ENCODE results near the gene SLC39A7.
A peak's percentile ranks its signal among the peaks of the same experiment; 100 is the strongest.

Gene SLC39A7

DNA sequence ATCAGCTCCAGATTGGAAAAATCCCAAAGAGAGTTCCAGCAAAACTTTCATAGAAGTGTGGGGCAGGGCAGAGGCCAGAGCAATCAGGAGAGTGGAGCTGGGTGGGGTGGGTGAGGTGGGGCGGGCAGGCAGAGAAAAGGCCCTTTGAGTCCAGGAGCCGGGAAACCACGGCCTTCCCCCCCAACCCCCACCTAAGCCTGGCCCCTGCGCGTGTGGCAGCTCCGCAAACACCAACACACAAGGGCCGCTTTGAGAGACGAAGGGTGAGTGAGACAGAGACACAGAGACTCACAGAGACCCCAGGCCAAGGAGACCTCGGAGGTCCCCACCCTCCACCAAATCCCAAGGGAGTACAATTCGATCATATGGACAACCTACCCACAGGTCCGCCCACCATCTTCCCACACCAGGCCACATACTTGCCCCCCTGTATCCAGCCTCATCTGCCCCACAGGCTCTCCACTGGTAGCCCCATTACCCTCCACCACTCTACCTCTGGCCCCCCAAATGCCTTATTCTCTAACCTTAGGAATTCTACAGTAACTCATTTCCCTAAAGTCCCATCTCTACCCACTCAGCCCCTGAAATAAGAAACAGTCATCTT is 10.1 kb upstream of the SLC39A7 start:
- no peak for DNase-seq

DNA sequence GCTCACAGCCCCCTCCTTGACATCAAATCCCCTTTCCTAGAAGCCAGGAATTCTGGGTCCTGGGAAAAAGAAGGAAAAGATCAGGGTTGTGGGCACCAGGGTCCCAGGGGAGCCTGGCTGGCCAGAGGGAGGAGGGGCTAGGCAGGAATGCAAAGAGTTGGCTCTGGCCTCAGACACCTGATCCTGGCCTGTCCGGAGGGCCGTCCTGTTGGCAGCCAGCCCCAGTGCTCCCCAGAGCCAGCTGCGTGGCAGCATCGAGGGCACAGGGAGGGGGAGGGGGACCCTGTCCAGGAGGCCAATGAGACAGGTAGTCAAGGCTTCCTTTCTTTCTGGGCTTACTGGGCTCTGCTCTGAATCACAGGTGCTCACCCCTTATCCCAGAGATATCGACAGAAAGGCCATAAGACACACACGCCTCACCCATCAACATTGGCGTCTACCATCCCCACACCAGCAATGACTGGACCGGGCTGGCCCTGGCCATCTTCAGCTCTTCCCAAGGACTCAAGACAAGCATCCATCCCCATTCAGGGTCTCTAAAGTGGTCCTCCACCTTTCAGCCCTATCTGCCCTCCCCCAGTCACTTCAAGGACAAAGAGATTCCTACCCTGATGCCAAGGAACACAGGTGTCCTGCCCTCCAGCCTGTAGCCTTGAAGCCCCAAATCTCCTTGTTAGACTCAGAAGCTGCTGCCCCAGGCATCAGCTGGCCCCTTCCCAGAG is 9.1 kb upstream of the SLC39A7 start:
- no peak for DNase-seq

DNA sequence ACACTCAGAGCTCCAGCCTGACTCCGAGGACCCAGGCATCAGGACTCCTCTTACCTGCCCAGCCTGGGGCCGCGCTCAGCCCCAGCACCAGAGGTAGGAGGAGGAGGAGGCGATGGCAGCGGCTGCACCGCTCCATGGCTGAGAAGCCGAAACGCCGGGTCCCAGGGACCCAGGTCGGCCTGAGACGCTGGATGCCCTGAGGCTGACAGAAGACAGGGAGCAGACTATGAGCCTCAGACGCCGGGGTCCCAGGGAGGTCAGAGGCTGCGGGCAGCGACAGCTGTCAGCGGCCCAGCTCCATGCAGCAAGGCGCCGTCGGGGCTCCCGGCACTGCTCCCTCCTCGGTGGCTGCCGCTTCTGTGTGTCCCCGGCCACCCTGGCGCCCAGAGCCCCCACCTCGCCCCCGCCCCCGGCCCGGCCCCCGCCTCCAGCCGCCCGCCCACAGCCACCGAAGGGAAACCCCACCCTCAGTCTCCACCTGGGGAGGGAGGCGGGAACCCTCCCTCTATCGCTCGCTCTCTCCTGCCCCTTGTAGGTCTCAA is 8.5 kb upstream of the SLC39A7 start, which contains the start of gene COL11A2:
Gene COL11A2, minus strand, starts transcription at position 363 of the 542 bp plus-strand sequence. Its CDS starts 227 bp downstream, at position 136.
- peak in 1 of 2 donors; percentile 46 for DNase-seq

GRCh38 chr6:33192671-33193602 is 7.7 kb upstream of the SLC39A7 start:
- DNase-seq = peak; percentile 31 to 32

DNA sequence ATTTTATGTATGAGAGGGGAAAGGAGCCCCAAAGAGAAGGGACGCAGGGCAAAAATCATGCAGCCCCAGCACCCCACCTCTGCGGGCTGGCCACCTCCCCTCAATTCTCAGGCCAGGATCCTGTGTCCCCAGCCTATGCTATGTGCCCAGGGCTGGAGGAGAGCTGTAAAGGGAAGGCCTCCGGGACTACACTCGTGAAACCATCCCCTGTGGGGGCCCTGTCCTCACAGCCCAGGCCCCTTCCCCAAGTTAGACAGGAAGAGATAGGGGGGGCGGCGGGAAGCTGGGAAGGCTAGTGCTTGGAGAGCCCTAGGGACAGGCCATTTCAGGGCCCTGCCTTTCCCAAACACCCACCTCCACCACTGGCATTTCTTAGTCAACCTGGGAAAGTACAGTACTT is 7.0 kb upstream of the SLC39A7 start:
- DNase-seq = no peak

GRCh38 chr6:33194431-33194979 is 6.2 kb upstream of the SLC39A7 start:
- no peak for DNase-seq

DNA sequence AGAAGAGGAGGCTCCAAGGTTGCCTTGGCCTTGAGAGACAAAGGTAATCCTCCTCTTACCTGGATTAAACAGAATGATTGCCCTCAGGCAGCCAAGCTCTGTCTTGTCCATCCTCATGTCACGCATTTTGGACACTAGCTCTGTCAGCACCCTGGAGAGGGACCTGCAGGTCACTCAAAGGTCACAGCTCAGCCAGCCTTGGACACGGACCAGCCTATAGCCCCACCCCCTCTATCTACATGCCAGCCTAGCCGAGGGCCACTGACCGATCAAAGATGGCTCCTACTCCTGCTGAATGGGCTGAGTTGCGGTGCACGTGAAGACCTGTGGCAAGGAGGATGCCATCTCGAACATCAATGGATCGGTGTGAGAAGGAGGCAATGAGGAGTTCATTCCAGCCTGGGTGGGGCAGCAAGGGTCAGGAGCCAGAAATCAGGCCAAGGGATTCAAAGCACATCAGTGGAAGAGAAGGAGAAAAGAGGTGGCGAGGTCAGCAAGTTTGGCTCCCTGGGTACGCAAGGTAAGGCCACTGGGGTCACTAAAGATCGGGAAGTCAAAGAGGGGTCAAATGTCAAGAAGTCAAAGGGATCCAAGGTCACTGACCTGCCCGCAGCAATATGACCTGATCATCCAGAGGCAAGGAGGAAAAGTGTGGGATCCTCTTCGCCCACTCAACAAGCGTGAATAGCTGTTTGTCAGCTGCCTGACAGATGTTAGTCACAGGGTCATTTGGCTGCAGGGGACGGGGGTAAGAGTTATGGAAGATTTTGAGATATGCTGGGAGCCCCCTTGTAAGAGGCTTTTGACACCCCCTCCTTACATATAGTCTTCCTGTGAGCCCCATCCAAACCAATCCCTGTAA is 5.1 kb upstream of the SLC39A7 start:
- DNase-seq = no peak

GRCh38 chr6:33197431-33198048 is 3.1 kb upstream of the SLC39A7 start:
- DNase-seq = peak; percentile 43 to 74

DNA sequence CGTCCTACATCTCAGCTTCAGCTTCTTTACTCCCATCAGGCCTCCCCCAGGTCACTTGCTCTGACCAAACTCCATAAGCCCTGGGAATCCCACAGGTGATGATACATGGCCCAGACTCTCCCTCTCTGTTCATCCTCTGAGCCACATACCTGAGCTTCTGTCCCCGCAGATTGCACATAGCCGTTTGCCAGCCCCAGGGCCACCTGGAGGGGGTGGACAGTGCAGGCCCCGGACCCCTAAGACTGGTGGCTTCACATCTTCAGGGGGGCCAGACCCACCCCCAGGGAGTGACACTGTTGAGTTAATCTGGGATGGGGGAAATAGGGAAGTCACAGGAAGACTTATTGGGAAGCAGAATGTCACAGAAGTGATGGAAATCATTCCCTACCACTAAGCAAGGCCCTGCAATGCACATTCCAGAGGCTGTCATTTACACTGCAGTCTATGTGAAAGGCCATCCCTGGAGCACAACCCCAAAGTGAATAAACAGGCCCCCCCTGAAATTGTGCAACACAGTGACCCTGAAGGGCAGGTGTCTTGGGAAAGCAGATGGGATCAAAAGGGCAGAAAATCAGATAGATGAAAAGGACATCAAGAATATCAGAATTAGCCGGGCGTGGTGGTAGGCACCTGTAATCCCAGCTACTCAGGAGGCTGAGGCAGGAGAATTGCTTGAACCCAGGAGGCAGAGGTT is 2.4 kb upstream of the SLC39A7 start:
- no peak for DNase-seq

DNA sequence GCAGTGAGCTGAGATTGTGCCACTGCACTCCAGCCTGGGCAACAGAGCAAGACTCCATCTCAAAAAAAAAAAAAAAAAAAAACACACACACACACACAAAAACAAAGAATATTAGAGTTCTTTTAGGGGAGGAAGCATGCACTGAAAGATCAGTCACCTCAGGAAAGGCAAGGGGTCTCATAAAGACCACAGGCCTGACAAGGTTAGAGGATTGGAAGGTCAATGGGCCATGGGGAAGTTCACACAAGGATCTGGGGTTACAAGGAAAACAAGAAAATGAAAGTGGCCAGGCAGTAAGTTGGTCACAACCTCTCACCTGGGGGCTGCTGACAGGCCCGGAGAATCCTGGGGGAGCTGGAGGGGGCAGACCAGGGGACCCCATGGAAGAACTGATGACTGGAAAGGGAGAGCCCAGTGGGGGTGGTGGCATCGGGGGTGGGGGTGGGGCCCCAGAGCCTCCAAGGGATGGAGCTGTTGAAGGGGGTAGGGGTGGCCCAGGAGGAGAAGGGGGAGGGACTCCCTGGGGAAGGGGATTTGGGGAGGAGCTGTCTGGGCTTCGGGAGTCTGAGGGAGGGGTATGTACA is 1.7 kb upstream of the SLC39A7 start:
- no peak for DNase-seq

- DNase-seq = peak in 1 of 2 donors; percentile 74
Measured at GRCh38 chr6:33199687-33200218, 914 bp upstream of the SLC39A7 start.

DNA sequence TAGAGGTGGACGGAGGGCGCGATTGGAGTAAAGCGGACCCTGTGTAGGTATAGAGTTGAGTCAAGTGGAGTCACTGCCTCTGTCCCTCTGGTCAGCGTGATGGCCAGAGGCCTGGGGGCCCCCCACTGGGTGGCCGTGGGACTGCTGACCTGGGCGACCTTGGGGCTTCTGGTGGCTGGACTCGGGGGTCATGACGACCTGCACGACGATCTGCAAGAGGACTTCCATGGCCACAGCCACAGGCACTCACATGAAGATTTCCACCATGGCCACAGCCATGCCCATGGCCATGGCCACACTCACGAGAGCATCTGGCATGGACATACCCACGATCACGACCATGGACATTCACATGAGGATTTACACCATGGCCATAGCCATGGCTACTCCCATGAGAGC is 479 bp downstream of the SLC39A7 start:
- DNase-seq = no peak

DNA sequence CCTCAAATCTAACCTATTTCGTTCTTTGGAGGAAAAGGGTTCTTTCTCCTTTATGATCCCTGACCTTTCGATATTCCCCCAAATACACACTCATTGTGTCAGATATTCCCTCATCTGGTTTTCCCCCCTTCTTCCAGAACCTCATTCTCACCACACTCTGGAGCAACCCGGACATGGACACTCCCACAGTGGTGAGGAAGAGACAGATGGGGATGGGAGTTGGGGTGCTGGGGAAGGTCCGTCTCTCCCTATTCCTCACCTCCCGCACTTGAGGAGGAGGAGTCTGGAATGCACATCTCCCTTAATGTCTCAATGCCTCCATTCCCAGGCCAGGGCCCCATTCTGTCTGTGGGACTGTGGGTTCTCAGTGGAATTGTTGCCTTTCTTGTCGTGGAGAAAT is 1.3 kb downstream of the SLC39A7 start:
- DNase-seq = no peak

DNA sequence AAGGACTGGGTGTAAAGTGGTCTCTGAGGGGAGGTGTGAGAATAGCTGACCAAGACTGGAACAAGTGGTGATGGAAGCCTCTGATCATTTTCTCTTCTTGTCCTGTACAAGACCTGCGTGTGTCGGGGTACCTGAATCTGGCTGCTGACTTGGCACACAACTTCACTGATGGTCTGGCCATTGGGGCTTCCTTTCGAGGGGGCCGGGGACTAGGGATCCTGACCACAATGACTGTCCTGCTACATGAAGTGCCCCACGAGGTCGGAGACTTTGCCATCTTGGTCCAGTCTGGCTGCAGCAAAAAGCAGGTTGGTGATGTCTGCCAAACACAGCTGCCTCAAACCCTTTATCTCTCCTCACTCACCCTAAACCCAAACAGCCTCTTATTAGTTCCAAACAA is 2.1 kb downstream of the SLC39A7 start:
- no peak for DNase-seq

DNA sequence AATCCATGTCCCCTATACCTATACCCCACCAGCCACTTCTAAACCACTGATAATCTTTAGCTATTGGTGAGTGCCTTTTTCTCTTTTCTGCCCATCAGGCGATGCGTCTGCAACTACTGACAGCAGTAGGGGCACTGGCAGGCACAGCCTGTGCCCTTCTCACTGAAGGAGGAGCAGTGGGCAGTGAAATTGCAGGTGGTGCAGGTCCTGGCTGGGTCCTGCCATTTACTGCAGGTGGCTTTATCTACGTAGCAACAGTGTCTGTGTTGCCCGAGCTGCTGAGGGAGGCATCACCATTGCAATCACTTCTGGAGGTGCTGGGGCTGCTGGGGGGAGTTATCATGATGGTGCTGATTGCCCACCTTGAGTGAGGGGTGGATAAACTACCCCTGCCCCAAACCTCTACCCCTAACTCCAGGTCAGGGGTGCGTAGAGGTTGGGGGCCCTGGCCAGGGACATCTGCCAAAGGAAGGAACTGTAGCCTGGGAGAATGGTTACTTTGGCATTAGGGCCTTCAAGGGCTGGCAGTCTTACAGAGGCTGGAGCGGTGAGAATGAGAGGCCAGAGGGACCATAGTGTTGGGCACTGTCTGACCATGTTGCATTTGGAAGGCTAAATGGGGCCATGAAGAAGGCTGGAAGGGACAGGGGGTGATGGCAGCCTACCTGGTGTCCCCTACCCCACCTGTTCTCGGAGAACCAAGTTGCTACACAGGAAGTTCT is 2.9 kb downstream of the SLC39A7 start:
- no peak for DNase-seq

DNA sequence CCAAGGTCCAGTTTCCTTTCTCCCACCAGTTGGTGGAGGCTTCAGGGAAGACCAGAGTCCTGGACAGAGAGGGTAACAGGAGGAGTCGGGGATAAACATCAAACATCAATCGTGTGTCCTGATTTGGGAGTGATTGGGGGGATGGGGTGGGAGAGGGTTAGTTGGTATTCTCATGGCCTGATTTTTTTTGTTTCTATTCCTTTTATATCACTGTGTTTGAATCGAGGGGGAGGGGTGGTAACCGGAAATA is 3.4 kb downstream of the SLC39A7 start:
- DNase-seq = no peak

DNA sequence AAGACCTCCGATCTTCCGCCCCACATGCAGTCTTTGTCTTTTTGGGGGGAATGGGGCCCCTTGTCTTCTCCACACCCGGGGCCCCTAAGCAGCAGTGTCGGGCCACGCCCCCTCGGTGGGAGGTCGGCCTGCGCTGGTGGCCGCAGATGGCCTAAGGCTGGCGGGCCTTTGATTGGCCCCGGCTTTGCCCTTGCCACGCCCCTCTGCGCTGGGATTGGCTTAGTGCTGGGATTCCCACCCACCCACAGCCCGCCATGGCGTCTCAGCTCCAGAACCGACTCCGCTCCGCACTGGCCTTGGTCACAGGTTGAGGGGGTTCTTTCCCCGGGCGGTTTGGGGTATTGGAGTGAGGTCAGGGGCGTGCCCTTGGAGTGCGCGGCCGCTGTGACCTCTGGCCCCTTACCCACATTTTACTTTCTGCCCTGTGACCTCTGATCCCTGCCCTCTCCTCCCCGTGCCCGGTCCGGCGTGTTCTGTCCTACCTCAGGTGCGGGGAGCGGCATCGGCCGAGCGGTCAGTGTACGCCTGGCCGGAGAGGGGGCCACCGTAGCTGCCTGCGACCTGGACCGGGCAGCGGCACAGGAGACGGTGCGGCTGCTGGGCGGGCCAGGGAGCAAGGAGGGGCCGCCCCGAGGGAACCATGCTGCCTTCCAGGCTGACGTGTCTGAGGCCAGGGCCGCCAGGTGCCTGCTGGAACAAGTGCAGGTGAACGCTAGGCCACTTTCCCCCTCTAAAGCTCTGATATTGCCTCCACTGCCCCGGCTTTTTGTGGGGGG is 3.9 kb downstream of the SLC39A7 start, which contains the start of gene HSD17B8:
Gene HSD17B8, plus strand, starts transcription at position 241 of the 776 bp plus-strand sequence. Its CDS starts 14 bp downstream, at position 255.
- peak; percentile 92 to 93 for DNase-seq

DNA sequence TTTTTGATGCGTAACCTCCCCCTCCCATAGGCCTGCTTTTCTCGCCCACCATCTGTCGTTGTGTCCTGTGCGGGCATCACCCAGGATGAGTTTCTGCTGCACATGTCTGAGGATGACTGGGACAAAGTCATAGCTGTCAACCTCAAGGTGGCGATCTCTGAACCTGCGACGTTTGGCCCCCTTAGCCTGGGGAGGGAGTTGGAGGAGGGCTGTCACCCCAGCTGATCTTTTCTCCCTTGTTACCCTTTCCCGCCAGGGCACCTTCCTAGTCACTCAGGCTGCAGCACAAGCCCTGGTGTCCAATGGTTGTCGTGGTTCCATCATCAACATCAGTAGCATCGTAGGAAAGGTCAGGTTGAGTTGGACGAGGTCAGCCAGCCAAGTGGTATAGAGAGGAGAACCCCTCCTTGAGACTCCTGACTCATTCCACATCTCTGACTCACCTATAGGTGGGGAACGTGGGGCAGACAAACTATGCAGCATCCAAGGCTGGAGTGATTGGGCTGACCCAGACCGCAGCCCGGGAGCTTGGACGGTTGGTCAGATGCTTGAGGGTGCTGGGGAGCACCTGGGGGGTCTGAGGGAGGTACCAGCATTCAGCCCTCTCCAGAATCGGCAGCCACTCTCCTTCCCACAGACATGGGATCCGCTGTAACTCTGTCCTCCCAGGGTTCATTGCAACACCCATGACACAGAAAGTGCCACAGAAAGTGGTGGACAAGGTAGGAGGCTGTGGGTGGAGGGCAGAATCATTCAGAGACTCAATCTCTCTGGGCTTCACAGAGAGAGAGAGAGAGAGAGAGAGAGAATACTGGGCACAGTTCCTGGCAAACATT is 4.7 kb downstream of the SLC39A7 start:
- DNase-seq = no peak

Measured in CD4-positive, alpha-beta T cell treated with Interleukin-4 for 1 hour (primary cell).